Body of pancreas (tissue), 4 donors: Measurements from ENCODE around the gene CLSTN2. TPM values are rescaled to one million over a fixed set of nuclear protein-coding genes. Genes with fewer than 3 reads are reported as not detected.

Experiments used
- ATAC-seq: fragments of 150-250 bp; one replicate; pipeline ENCODE4 v1.9.1; 2016
- DNase-seq, 4 donors: peaks; one replicate each; pipeline ENCODE4 v3.0.0-alpha.2; 2019
- H3K27ac ChIP-seq, 4 donors: fragments of 200-600 bp; sonication (generic); 1 replicate in 3 of 4; 2 replicates in 1 of 4; pipeline versions ENCODE4 v1.5.1 to v1.6.1; 2016 to 2019; ENCODE audit warnings: mild to moderate bottlenecking in 1 of 4, mixed read lengths in 1 of 4, moderate library complexity in 1 of 4
- H3K27me3 ChIP-seq, 2 donors: fragments of 200-600 bp; sonication (generic); one replicate each; pipeline ENCODE4 v1.6.0; 2016; ENCODE audit warnings: mild to moderate bottlenecking in 1 of 2
- H3K36me3 ChIP-seq, 2 donors: fragments of 200-600 bp; sonication (generic); replicated peaks in 1 of 2; 2 replicates each; pipeline ENCODE4 v1.5.1; 2016; ENCODE audit warnings: low read depth in 2 of 2; ENCODE audit not compliant: insufficient read depth in 1 of 2
- H3K4me1 ChIP-seq: fragments of 200-600 bp; sonication (generic); one replicate; pipeline ENCODE4 v1.6.0; 2016
- H3K4me3 ChIP-seq, 2 donors: fragments of 200-600 bp; sonication (generic); 1 replicate in 1 of 2; 2 replicates in 1 of 2; pipeline ENCODE4 v1.5.1; 2016 to 2019
- H3K9me3 ChIP-seq, 3 donors: fragments of 200-600 bp; sonication (generic); 1 replicate in 2 of 3; 2 replicates in 1 of 3; pipeline ENCODE4 v1.5.1; 2016
- CTCF ChIP-seq, 7 experiments: fragments of 450-650 bp in 4 of 7; fragments of 200-600 bp in 3 of 7; sonication (generic) in 3 of 7; IDR thresholded peaks; one replicate each; pipeline ENCODE4 v1.5.1; 2016 to 2019; ENCODE audit warnings: antibody characterized with exemption in 7 of 7
- POLR2A ChIP-seq, 3 donors: fragments of 450-650 bp; IDR thresholded peaks; one replicate each; pipeline ENCODE4 v1.6.1; 2016; ENCODE audit warnings: antibody characterized with exemption in 3 of 3, mild to moderate bottlenecking in 2 of 3
- WGBS, 2 donors: methylation state at CpG; one replicate each; pipeline ENCODE4 v1.1.5; 2017; 5-methylcytosine and 5-hydroxymethylcytosine counted together
- intact Hi-C: fragments of 100-400 bp; cut with DNase I; formaldehyde crosslinking; loops from one replicate; pipeline ENCODE4 v1.15.1; 2023
- total RNA-seq, 2 donors: library from RNA; depleted of rRNA; stranded (reverse); fragments of >200 nt; gene quantifications; one replicate each; pipeline ENCODE4 v1.1.0, GENCODE V29; 2016

CLSTN2 gene
- total RNA-seq, 2 donors from 2014 or later, result 14.5 to 14.8 TPM

GRCh38 chr3:140375002-140375401 is 440.0 kb downstream of the CLSTN2 start:
- H3K4me3 ChIP-seq, result no peak overlapping the region
- no peaks in the 10 kb centered on the region for H3K27me3 ChIP-seq
- no peaks in the 10 kb centered on the region for H3K36me3 ChIP-seq
- ATAC-seq (no peak), DNase-seq (no peak)
- TF ChIP-seq POLR2A (IDR thresholded peaks at IDR 0.05) (no peak), CTCF (IDR thresholded peaks at IDR 0.05) (no peak)
- H3K27ac ChIP-seq, result no peak overlapping the region
- no peaks in the 10 kb centered on the region for H3K9me3 ChIP-seq
- 47 to 65% methylated on average over 1 of the region's 1 CpG for WGBS, 2 donors
- no peaks in the 10 kb centered on the region for H3K4me1 ChIP-seq
- intact Hi-C loops, result no loop called here

- TF ChIP-seq CTCF (IDR thresholded peaks at IDR 0.05) (no peak), POLR2A (IDR thresholded peaks at IDR 0.05) (no peak)
- 73 to 95% methylated on average over 1 of the region's 1 CpG for WGBS, 2 donors
- Histone ChIP-seq H3K27me3 (no peaks in the 10 kb centered on the region), H3K9me3 (no peaks in the 10 kb centered on the region), H3K27ac (no peak overlapping the region), H3K36me3 (no peaks in the 10 kb centered on the region), H3K4me3 (no peak overlapping the region), H3K4me1 (no peaks in the 10 kb centered on the region)
- DNase-seq (no peak), ATAC-seq (no peak)
- intact Hi-C loops, result no loop called here
Measured at GRCh38 chr3:140376136-140376889, 441.3 kb downstream of the CLSTN2 start.

- Histone ChIP-seq H3K4me3 (no peak overlapping the region), H3K27me3 (no peaks in the 10 kb centered on the region), H3K27ac (no peak overlapping the region), H3K36me3 (no peaks in the 10 kb centered on the region), H3K9me3 (no peaks in the 10 kb centered on the region), H3K4me1 (no peaks in the 10 kb centered on the region)
- TF ChIP-seq CTCF (IDR thresholded peaks at IDR 0.05), result no peak
- no peak for TF ChIP-seq POLR2A (IDR thresholded peaks at IDR 0.05)
- intact Hi-C loops, result no loop called here
- ATAC-seq (no peak), DNase-seq (no peak)
- WGBS, 2 donors, result 83 to 85% methylated on average over 1 of the region's 1 CpG
Measured at GRCh38 chr3:140377644-140378043, 442.7 kb downstream of the CLSTN2 start.

GRCh38 chr3:140378571-140379340 is 443.8 kb downstream of the CLSTN2 start:
- no peak for TF ChIP-seq CTCF (IDR thresholded peaks at IDR 0.05)
- no peak for TF ChIP-seq POLR2A (IDR thresholded peaks at IDR 0.05)
- no peak for ATAC-seq
- Histone ChIP-seq H3K36me3 (no peaks in the 10 kb centered on the region), H3K9me3 (no peaks in the 10 kb centered on the region), H3K27ac (no peak overlapping the region), H3K27me3 (no peaks in the 10 kb centered on the region), H3K4me1 (no peaks in the 10 kb centered on the region), H3K4me3 (no peak overlapping the region)
- DNase-seq, result no peak
- WGBS, 2 donors, result 27 to 29% methylated on average over 3 of the region's 3 CpGs
- intact Hi-C loops, result no loop called here
